ENCODE measurements around the gene HIVEP3.

DNA sequence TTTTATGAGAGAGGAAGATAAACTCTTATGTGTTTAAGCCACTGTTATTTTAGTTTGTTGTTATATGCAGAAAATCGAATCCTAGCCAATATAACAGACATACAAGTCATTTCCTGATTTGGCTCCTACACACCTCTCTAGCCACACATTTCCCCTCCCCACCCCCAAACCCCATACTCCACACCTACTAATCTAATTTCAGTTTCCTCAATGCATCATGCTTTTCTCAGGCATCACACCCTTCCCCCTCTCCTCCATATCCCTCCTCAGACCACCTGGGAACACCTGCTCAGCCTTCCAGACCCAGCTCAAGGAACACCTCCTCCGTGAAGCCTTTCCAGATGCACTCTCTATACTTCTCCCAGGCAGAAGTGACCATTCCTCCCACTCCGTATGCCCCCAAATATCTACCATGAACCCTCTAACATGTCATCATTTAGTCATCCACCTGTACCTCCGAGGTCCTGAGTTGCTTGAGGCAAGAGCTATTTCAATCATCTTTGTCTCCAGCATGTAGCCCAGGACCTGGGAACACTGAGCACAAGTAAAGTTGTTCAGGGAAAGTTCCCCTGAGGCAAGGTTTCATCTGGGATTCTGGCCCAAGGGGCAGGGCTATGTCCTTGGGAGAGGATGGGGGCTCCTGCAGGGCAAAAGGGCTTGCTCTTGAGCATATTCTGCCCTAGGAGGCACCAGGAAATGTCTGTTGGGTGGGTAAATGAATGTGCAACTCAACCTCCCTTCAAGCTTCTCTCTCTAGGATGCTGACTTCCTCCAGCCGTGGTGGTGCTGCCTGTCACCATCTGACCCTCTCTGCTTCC, 126.8 kb downstream of the HIVEP3 start:
- TF ChIP-seq POLR2A (IDR thresholded peaks at IDR 0.05; ENCODE audit: low read length), result no peak
- TF ChIP-seq GATA1 (IDR thresholded peaks at IDR 0.05; ENCODE audit: low read depth, low read length), result no peak

All from erythroblast (primary cell).